Measurements from ENCODE around the gene PEX14. TPM values are rescaled to one million over a fixed set of nuclear protein-coding genes. Genes with fewer than 3 reads are reported as not detected.
A peak's percentile ranks its signal among the peaks of the same experiment; 100 is the strongest.

PEX14 gene
- total and polyA plus RNA-seq, 2 experiments from 2014 or later: 17.6 to 19.6 TPM

GRCh38 chr1:10650556-10651388 lies 176.0 kb downstream of the PEX14 start:
- TF ChIP-seq ZNF462 (CRISPR knock-in tag; IDR thresholded peaks at IDR 0.05) (no peak), REST (IDR thresholded peaks at IDR 0.05; ENCODE audit: unreplicated experiment) (no peak), STAT1 (IDR thresholded peaks at IDR 0.05; ENCODE audit: unreplicated experiment) (no peak), ZNF331 (CRISPR knock-in tag; IDR thresholded peaks at IDR 0.05; ENCODE audit: low read depth) (no peak), CTCF (conservative IDR thresholded peaks at IDR 0.05; ENCODE audit: low read depth in 2 of 2) (no peak), NANOG (IDR thresholded peaks at IDR 0.05; ENCODE audit: borderline replicate concordance) (no peak), EZH2phosphoT487 (IDR thresholded peaks at IDR 0.05; ENCODE audit: unreplicated experiment) (no peak)
- H2AFZ ChIP-seq: no peak overlapping the region
- peak overlapping the region; percentile 37 for H3K4me3 ChIP-seq
- Mint-ChIP-seq H3K27me3 (ENCODE audit: insufficient read depth, low read depth, poor library complexity) (peaks cover 21% of the 10 kb centered on the region), H3K9me3 (no peaks in the 10 kb centered on the region), H3K4me3 (peak overlapping the region; percentile 64), H3K36me3 (ENCODE audit: low read depth) (no peaks in the 10 kb centered on the region; the same call in 2 of the 3 replicates), H3K4me1 (peaks cover 2% of the 10 kb centered on the region; the same call in 2 of the 3 replicates), H3K27ac (no peak overlapping the region)
- no peaks in the 10 kb centered on the region for H3K36me3 ChIP-seq (ENCODE audit: insufficient read depth)
- no peaks in the 10 kb centered on the region for H3K79me2 ChIP-seq (replicated peaks; ENCODE audit: insufficient read depth)
- H3K27ac ChIP-seq (ENCODE audit: low read depth): no peak overlapping the region
- peaks cover 14% of the 10 kb centered on the region for H3K4me1 ChIP-seq (ENCODE audit: insufficient read depth)
- H3K9me2 ChIP-seq (ENCODE audit: insufficient read depth): no peaks in the 10 kb centered on the region
- H4K20me1 ChIP-seq (replicated peaks; ENCODE audit: insufficient read depth): no peaks in the 10 kb centered on the region
- ATAC-seq (no peak), DNase-seq (ENCODE audit: low spot score) (no peak)
- peaks cover 10% of the 10 kb centered on the region for H3K27me3 ChIP-seq (ENCODE audit: insufficient read depth)
- peak overlapping the region; percentile 71 for H3K4me2 ChIP-seq
- H3F3A ChIP-seq (replicated peaks; ENCODE audit: low read depth): 0 out of 2 replicates have a peak, but pooled peaks cover 6% of the 10 kb centered on the region

Measured in GM23338 (cell line).